Rectal smooth muscle tissue (tissue), 1 donor: ENCODE results near the gene ELOA.
"Not testable (repeated sequence)": the region's sequence is repeated elsewhere in the genome, so short reads cannot be mapped to it uniquely, and the experiment has no call there.

ENCODE experiments used
- H3K27ac ChIP-seq: one replicate; pipeline ENCODE4 v1.7.0; 2013; ENCODE audit warnings: low read depth, low read length, inconsistent platforms
- H3K27me3 ChIP-seq: one replicate; pipeline ENCODE4 v1.7.0; 2013; ENCODE audit warnings: low read length; ENCODE audit not compliant: control insufficient read depth, insufficient read depth
- H3K36me3 ChIP-seq: one replicate; pipeline ENCODE4 v1.7.0; 2013; ENCODE audit warnings: low read length; ENCODE audit not compliant: control insufficient read depth, insufficient read depth
- H3K4me1 ChIP-seq: one replicate; pipeline ENCODE4 v1.7.0; 2013; ENCODE audit warnings: low read length; ENCODE audit not compliant: control insufficient read depth, insufficient read depth
- H3K4me3 ChIP-seq: one replicate; pipeline ENCODE4 v1.7.0; 2013; ENCODE audit warnings: low read length
- H3K9ac ChIP-seq: one replicate; pipeline ENCODE4 v1.7.0; 2013; ENCODE audit warnings: low read length

ELOA gene

DNA sequence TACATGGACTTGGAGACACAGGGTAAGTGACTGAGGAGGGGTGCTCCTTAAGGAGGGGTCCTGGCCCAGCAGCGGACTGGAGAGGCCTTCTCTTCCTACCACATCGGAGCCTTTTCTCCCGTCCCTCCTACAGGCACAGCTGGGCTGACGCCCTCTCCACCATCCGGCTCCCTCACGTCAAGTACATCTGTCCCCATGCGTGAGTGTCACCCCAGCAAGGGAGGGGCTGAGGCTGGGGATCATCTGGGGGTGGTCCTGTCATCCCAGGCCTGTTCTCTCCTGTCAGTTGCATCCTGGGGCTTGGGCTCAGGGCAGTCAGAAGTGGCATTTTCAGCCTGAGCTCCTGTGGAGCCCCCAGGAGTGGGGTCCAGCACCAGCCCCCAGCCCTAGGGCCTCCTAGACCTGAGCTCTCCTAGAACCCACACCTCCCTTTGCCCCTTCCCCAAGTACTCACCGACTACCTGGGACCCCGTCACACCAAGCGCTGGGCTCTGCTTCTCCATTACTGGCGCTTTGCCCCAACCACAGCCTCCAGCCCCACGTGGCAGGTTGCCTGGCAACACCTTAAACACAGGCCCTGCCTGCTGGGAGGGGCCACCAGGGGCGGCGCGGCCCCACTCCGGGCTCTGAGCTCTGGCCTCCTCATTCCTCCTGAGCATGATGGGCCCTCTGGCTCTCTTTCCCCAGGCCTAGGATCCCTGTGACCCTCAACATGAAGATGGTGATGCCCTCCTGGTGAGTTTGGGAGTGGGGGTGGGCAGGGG lies 49.9 kb downstream of the ELOA start:
- Histone ChIP-seq H3K36me3 (peaks cover 7% of the 10 kb centered on the region), H3K9ac (no peak overlapping the region), H3K27ac (peak overlapping the region; percentile 1), H3K4me3 (no peak overlapping the region), H3K27me3 (no peaks in the 10 kb centered on the region), H3K4me1 (peaks cover 11% of the 10 kb centered on the region)

DNA sequence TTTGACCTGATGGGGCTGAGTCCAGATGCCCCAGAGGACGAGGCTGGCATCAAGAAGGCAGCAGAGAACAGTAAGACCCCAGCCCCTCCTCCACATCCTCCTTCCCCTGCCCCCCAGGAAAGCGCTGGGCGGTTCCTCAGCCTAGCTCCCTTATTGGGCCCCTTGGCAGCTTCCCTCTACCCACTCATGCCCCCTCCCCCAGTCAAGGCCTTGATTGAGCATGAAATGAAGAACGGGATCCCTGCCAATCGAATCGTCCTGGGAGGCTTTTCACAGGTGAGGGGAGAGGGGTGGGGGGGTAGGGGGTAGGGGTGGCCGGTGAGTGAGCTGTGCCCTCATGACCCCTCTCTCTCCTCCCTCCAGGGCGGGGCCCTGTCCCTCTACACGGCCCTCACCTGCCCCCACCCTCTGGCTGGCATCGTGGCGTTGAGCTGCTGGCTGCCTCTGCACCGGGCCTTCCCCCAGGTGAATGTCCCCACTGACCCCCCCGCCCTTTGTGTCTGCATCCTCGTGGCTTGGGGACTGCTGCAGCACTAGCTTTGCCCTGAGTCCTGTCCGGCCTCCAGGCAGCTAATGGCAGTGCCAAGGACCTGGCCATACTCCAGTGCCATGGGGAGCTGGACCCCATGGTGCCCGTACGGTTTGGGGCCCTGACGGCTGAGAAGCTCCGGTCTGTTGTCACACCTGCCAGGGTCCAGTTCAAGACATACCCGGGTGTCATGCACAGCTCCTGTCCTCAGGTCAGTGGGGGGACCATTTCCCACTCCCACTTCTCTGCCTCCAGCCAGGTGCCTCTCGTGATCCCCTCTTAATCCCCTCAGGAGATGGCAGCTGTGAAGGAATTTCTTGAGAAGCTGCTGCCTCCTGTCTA lies 50.8 kb downstream of the ELOA start:
- Histone ChIP-seq H3K27ac (peak overlapping the region; percentile 1), H3K4me3 (no peak overlapping the region), H3K9ac (no peak overlapping the region), H3K4me1 (peaks cover 11% of the 10 kb centered on the region), H3K27me3 (no peaks in the 10 kb centered on the region), H3K36me3 (peaks cover 7% of the 10 kb centered on the region)

DNA sequence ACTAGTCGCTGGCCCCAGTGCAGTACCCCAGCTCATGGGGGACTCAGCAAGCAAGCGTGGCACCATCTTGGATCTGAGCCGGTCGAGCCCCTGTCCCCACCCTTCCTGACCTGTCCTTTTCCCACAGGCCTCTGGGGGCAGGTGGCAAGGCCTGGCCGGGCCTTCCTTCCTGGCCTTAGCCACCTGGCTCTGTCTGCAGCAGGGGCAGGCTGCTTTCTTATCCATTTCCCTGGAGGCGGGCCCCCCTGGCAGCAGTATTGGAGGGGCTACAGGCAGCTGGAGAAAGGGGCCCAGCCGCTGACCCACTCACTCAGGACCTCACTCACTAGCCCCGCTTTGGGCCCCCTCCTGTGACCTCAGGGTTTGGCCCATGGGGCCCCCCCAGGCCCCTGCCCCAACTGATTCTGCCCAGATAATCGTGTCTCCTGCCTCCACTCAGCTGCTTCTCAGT lies 51.5 kb downstream of the ELOA start:
- not testable (repeated sequence) for H3K27me3 ChIP-seq, H3K9ac ChIP-seq, H3K27ac ChIP-seq, H3K4me3 ChIP-seq, H3K36me3 ChIP-seq
- H3K4me1 ChIP-seq: peaks cover 16% of the 10 kb centered on the region

DNA sequence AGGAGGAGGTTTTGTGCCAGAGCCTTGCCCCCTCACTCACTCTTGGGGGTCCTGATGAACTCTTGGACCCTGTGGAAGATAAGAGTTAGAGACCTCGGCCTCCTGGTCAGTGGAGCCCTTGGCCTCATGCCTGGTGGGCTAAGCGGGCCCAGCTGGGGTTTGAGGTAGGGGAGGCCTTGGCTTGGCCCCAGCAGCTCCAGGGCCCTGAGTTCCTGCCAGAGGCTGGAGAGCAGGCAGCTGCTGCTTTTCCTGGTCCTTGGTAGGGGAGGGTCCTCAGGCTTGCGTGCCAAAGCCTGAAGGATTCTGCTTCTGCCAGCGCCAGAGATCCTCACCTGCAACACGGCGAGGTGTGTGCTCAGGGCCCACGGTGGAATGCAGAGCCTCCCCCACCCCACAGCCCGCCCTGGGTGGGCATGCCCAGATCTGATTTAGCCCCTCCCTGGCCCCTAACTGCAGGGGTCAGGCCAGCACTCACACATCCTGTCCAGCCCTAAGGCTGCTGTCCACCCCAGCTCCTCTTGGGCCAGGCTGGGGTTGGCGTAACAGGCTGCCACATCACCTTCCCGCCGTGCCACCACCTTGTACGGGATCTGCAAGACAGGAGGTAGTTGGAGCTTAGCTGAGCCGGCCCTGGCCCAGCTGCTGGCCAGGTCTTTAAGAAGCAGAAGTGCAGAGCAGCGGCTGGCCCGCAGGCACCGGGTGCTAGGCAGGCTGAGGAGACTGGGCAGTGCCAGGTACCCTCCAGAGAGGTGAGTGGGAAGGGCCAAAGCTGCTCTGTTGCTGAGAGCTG lies 52.6 kb downstream of the ELOA start:
- Histone ChIP-seq H3K9ac (no peak overlapping the region), H3K4me3 (no peak overlapping the region), H3K27me3 (no peaks in the 10 kb centered on the region), H3K4me1 (peaks cover 18% of the 10 kb centered on the region), H3K27ac (no peak overlapping the region), H3K36me3 (peaks cover 7% of the 10 kb centered on the region)

DNA sequence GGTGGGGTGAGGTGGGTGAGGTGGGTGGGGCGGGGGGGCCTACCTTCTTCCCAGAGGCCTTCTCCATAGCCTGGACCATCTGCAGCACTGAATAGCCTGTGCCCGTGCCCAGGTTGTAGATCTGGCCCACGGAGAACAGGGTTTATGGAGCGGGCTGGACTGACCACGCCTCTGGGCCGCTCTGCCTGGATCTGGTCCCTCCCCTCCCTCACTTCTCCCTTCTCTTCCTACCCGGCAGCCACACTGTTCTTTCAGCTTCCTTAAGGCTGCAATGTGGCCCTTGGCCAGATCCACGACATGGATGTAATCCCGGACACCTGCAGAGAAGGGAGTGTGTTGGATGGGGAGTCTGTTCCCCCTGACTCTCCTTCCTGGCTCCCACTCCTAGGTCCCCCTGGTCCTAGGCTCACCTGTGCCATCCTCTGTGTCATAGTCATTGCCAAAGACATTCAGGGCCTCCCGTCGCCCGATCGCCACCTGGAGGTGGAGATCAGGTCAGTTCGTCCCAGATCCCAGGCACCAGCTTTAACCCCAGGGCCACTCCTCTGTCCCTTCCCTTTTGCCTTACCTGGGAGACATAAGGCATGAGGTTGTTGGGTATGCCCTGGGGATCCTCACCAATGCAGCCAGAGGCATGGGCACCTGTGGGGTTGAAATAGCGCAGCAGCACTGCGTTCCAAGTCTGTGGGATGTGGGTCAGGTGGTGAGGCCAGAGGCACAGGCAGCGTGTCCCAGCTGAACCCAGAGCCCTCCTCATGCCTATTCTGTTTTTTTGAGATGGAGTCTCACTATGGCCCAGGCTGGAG lies 53.4 kb downstream of the ELOA start:
- H3K4me3 ChIP-seq: no peak overlapping the region
- peaks cover 7% of the 10 kb centered on the region for H3K36me3 ChIP-seq
- H3K9ac ChIP-seq: no peak overlapping the region
- H3K27ac ChIP-seq: no peak overlapping the region
- H3K4me1 ChIP-seq: peaks cover 18% of the 10 kb centered on the region
- no peaks in the 10 kb centered on the region for H3K27me3 ChIP-seq

DNA sequence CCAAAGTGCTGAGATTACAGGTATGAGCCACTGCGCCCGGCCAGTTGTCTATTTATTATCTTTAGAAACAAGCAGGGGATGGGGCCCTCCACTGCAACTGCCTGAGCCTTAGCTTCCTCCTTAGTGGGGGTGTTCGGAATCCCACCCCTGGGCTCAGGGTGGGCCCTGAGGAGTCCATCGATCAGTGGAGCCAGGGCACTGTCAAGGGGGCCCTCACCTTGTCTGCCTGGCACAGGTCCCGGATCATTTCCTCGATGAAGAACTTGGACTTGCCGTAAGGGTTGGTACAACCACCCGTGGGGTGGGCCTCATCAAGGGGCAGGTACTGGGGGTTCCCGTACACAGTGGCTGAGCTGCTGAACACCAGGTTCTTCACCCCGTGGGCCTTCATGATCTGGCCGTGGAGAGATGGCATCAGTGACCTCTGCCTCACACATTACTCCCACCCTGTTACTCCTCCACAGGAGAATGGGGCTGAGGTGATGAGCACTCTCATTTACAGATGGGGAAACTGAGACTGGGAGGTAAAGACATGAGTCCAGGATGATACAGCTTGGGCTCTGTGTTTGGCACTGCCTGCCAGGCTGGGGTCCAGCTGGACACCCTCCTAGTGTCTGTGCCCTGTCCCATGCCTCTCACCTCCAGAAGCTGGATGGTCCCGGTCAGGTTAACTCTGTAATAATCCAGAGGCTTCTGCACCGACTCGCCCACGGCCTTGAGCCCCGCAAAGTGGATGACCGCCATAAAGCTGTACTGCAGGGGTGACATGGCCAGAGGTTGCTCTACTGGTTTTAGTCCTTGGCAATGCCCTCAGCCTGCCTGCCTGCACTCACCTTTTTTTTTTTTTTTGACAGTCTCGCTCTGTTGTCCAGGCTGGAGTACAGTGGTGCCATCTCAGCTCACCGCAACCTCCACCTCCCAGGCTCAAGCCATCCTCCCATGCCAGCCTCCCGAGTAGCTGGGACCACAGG lies 54.5 kb downstream of the ELOA start:
- Histone ChIP-seq H3K4me1 (peaks cover 13% of the 10 kb centered on the region), H3K4me3 (peak overlapping the region; percentile 9), H3K9ac (no peak overlapping the region), H3K27ac (no peak overlapping the region), H3K27me3 (no peaks in the 10 kb centered on the region), H3K36me3 (peaks cover 7% of the 10 kb centered on the region)

DNA sequence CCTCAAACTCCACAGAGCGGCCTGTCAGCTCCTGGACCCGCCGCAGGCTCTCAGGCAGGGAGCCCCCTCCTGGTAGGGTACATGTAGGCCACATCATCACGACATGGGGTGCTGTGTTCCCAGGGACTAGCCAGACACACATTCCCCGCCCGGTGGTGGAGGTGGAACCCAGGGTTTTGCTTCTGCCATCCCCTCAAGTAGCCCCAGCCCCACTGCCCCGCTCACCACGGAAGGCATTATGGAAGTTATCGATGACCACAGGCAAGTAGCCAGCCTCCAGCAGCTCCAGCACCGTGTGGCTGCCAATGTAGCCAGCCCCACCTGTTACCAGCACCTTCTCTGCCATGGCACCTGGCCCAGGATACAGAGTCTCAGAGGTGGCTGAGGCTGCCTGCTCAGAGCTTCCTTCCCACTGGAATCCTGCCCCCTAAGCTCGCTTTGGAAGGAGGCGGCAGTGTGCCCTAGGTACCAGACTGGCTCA lies 55.4 kb downstream of the ELOA start:
- no peak overlapping the region for H3K9ac ChIP-seq

DNA sequence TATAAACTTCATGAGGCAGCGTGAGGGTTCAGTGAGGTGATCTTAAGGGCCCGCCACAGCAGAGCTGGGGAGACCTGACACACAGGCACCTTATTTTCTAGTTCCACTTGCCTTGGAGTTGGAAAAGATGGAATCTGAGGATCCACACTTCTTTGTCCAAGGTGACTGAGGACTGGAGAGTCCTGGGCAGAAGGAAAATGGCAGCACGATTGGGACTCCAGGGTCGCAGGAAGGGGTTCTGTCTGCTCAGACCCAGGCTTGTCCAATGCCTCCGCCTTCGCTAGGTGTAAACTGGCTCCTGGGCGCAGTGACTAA lies 55.9 kb downstream of the ELOA start:
- Histone ChIP-seq H3K4me3 (peak overlapping the region; percentile 94), H3K9ac (peak overlapping the region; percentile 70), H3K4me1 (peaks cover 9% of the 10 kb centered on the region), H3K27ac (no peak overlapping the region), H3K27me3 (no peaks in the 10 kb centered on the region), H3K36me3 (peaks cover 7% of the 10 kb centered on the region)

More for the DNA sequence above, 55.4 kb downstream of the ELOA start:
- Histone ChIP-seq H3K4me1 (peaks cover 9% of the 10 kb centered on the region), H3K27me3 (no peaks in the 10 kb centered on the region), H3K4me3 (peak overlapping the region; percentile 94), H3K27ac (no peak overlapping the region), H3K36me3 (peaks cover 7% of the 10 kb centered on the region)

DNA sequence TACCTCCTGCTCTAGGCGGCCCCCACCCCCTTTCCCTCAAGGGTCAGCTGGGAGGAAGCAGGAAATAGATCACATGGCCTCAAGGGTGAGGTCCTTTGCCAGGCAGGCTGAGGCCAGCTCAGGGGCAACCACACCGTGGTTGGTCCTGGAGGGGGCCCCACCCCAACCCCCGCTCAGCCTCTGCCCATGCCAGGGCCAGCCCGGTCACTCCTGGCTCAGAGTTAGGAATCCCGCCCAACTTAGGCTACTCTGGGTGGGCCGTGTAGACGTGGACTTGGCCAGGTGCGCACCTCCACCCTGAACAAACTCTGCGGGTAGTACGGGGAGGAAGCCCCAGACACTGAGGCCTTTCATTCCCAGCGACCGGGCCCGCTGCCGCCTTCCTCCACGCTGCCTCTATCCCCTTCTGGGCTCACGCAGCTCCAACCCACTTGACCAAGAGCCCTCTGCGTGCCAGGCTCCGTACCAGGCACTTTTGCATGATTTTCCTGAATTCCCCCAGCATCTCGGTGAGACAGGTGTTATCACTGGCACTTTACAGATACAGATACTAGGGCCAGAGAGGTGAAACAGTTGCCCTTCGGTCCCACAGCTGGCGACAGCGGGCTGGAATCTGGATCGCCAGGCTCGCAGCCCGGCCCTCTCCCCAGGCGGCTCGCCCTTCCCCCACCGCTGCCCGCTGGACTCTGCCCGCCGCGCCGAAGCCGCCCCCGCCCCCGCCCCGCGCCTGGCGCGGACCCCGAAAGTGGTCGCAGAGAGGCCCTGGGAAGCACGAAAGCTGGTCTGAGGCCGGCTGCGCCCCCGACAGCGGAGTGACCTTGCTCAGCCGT lies 56.5 kb downstream of the ELOA start:
- H3K27ac ChIP-seq: peak overlapping the region; percentile 80
- peak overlapping the region; percentile 70 for H3K9ac ChIP-seq
- H3K36me3 ChIP-seq: peaks cover 3% of the 10 kb centered on the region

More for the DNA sequence above, 56.5 kb downstream of the ELOA start:
- Histone ChIP-seq H3K4me3 (peak overlapping the region; percentile 94), H3K4me1 (peaks cover 9% of the 10 kb centered on the region), H3K27me3 (no peaks in the 10 kb centered on the region)
